NCI-H2227 treated with DMSO at 0.1 percent for 48 hours (cell line): ENCODE data around the gene HEBP1.
"Not testable (repeated sequence)": the region's sequence is repeated elsewhere in the genome, so short reads cannot be mapped to it uniquely, and the experiment has no call there.

Source experiments
- DNase-seq: peaks from one replicate; lab custom pipeline; 2025; lab: John Stamatoyannopoulos, UW

HEBP1 gene, protein sequence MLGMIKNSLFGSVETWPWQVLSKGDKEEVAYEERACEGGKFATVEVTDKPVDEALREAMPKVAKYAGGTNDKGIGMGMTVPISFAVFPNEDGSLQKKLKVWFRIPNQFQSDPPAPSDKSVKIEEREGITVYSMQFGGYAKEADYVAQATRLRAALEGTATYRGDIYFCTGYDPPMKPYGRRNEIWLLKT

DNA sequence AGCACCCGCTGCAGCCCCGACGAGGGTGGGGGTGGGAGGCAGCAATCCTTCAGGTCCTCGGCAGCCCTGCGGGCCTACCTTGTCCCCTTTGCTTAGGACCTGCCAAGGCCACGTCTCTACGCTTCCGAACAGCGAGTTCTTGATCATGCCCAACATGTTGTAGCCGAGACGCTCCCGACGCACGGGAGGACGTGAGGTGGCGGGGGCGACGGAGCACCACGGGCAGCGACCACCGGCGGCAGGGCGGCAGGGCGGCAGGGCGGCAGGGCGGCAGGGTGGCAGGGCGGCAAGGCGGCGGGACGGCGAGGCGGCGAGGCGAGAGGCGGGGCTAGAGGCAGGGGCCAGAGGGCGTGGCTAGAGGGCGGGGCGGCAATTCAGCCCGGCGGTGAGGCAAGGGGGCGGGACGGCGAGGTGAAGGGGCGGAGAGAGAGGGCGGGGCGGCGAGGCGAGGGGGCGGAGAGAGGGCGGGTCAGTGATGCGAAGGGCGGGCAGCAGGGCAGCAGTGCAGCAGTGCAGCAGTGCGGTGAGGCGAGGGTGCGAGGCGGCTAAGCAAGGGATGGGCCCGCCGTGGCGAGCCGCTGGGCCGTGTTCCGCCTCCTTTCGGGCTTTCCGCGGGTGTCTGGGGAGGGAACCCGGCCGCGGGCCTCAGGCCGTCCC is at the start of gene HEBP1:
Gene HEBP1 (minus strand): TSS at position 307 of the 657 bp plus-strand sequence. CDS start 151 bp downstream, at position 156.
- DNase-seq: peak; percentile 76

DNA sequence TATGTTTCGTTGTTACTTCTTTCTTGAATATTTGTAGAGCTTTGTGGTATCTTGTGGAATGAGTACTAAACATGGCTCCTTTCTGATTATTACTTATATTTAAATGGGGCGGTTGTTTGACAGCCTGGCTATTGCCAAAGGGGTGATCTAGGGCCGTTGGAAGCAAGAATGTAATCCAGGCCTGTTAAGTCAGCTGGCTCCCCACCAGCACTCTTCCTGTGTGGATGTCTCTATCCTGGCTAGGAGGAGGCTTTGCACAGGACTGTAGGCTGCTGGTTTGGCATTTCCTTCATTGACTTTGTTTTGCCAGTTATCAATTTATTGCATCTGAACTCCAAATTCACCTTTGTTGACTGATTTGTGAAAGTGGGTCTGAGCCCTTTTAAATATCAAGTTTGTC is 49.8 kb upstream of the HEBP1 start:
- no peak for DNase-seq

DNA sequence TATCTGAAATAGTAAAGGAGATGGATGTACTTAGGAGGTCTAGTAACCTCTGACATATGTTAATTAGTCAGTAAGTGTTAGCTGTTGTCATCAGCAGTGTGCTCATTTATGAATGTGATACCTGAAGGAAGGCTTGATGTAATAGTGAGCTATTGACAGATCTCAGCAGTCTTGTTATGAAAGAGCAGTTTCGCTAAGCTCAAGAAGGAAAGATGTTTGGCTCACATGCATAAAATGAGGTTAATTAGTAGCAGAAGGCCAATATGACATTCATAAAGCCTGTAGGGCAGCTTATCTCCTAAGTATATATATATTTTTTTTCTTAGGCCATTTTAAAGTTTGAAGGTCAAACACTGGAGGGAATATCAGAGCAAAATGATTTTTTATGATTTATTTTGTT is 46.9 kb upstream of the HEBP1 start:
- no peak for DNase-seq

DNA sequence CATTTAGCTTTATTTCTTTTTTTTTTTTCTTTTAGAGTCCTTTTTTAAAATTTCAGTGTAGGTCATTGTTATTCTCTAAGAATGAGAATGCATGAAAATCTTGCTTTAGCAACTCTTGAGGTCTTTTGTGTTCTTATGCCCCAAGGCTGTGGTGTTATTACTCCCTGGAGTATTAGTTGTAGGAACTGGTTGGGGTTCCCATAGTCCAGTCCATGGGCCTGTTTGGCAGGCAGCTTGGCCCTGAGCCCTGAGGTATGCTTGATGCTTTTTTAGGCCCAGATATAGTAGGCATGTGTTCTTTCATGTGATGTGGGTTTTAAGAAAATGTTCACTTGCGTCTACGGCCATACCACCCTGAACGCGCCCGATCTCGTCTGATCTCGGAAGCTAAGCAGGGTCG is 45.8 kb upstream of the HEBP1 start:
- no peak for DNase-seq

DNA sequence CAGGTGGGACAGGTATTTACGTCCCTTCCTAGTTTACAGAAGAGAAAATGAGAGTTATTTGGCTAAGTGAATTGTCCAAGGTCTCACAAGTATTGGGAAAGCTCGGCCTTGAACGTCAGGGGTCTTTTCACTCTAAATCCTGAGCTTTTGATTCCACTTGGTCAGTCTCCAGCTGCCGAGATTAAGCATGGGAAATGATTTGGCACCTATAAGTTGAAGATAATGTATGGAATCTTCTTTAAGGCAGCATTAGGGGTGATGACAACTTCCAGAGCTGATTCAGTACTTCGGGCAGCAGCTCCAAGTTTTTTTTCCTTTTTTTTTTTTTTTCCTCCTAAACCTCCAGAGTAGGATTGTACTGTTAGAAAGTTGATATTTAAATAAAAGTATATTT is 44.8 kb upstream of the HEBP1 start:
- no peak for DNase-seq

DNA sequence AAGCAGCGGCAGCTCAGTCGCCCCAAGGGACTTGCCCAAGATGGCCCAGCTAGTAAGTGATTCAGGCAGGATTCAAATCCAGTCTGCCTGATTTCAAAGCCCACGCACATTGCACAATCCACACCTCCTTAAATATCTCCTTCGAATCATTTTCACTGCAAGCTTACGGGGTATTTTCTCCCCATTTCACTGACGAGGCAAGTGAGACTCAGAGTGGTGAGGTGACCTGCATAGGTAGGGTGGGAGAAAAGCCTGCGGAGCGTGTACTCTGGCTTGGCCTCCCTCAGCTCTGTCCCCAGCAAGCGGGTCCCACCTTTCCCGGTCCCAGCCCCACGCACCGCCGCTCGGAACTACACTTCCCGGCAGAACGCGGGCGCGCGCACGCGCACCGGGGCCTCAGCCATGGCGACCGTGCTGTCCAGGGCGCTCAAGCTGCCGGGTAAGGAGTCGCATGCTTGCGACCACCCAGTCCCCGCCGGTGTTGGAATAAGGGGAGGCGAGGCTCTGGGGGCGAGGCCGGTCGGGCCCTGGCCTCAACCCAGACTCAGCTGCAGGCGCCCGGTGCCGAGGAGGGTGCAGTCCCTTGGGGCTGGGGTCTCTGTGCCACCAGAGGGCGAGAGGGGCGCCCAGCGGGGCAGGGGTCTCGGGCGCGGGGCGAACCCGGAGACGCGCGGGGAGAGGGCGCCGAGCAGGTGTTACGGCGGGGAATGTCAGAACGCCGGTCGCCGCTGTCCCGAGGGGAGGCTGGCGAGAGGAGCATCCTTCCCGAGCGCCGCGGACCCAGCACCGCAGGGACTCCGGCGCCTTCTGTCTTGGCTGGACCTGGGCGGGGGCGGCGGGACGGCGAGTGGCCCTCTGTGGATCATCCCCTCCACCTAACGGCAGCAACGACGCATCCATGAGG is 44.2 kb upstream of the HEBP1 start, which contains the start of gene FAM234B:
Gene FAM234B (plus strand): TSS at position 380 of the 904 bp plus-strand sequence. CDS start 23 bp downstream, at position 403.
- DNase-seq: peak; percentile 13

DNA sequence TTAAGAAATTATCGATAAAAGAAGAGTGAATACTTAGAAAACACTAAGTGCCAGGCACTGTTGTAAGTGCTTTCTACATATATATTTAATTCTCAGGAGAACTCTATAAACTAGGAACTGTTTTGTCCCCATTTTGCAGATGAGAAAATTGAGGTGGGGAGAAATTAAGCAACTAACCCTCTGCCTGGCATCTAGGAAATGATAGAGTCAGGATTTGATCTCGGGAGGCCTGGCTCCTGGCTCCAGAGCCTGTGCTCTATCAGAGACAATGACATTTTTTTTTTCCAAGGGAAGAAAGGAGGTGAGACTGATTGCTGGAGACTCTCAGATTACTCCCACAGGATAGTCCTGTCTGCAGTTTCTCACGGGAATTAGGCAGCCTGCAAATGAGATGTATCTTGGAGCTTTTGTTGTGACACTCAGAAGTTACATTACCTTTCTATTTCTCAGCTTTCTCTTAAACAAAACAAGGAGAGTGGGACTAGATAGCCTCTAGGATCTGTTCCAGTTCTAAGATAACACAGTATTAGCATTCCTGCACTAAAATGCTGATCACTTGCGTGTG is 42.7 kb upstream of the HEBP1 start:
- no peak for DNase-seq

DNA sequence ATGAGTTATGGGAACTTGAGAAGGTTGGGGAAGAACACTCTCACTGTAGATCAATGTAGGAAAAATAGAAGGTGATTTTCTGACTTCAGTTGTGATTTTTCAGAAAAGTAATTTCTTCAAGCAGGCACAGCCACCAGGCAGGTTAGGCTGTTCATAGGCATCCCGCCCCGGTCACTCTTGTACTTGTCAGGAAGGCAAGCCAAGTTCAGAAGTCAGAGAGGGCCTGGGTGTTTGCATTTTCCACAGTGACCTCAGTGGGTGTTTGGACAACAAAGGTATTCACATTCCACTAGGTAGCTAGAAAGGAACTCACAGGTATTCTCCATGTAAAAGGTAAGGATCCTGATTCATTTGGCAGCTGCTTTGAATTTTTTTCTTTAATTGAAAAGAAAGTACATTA is 41.2 kb upstream of the HEBP1 start:
- no peak for DNase-seq

DNA sequence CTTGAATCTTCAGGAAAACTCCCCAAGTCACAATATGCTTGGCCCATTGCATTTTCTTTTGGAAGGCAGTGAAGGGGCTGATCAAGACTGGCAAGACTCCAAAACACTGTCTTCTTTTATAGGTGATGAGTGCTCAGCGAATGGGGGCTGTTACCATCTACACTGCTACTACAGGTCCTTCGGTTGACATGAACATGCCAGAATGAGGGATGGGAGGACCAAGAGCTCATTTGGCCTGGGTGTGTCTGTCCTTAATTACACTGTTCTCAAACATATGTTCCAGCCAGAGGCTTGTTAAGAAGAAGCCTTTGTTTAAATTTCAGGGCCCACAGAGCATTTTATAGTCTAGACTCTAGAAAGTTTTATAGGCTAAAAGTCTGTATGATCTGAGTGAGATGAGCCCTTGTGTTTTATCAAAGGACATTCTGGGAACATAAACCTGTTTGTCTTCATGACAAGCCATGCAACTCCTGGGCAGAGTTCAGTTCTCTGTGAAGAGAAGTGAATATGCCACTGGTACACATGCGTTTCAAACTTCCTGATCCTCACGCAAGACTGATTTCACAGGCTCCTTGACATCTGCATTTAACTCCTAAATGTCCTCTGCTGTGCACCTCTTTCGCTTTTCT is 39.4 kb upstream of the HEBP1 start:
- DNase-seq: no peak

DNA sequence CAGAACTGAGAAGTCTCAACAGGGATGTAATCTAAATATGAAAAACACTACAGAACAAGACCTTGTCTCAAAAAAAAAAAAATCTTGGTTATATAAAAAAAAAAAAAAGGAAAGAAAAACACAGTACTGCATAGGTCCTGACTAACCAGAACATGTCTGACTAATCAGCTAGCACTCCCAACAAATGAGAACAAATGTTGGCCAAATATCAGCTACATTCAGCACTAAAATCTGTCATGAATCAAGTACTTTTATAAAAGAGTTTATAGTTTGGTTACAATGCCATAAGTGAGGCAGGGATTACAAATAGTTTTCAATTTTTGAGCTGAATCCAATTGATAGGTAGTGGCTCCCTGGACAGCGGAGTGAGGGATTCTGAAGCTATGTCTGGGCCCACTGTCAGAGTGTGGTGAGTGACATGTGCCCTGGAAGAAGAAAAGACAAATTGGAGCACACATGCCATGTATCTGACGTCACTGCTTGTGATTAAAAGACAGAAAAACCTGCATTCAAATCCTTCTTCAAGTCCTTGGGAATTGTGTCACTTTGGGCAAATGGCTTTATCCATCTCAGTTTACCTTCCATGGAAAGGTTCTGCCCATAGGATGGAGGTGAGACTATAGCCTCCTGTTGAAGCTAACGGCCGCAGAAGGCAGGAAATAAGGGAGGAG is 38.6 kb upstream of the HEBP1 start:
- no peak for DNase-seq

DNA sequence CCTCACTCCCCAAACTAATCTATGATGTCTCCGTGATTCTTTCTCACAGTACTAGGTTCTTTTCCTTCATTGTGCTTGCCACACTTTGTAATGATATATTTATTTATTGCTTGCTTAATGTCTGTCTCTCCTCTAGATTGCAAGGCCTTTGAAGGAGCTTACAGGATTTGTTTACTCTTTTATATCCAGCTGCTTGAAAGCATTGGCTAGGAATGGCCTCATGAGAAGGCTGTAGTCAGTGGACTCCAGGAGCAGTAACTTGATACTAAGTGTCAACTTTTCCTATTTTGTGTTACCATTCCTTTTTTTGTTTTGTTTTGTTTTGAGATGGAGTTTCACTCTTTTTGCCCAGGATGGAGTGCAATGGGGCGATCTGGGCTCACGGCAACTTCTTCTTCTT is 36.8 kb upstream of the HEBP1 start:
- no peak for DNase-seq

DNA sequence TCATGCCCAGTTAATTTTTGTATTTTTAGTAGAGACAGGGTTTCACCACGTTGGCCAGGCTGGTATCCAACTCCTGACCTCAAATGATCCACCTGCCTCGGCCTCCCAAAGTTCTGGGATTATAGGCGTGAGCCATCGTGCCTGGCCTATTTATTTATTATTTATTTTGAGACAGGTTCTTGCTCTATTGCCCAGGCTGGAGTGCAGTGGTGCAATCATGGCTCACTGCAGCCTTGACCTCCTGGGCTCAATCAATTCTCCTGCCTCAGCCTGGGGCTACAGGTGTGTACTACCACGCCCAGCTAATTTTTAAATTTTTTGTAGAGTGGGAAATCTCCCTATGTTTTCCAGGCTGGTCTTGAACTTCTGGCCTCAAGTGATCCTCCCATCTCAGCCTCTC is 35.3 kb upstream of the HEBP1 start:
- DNase-seq: not testable (repeated sequence)

DNA sequence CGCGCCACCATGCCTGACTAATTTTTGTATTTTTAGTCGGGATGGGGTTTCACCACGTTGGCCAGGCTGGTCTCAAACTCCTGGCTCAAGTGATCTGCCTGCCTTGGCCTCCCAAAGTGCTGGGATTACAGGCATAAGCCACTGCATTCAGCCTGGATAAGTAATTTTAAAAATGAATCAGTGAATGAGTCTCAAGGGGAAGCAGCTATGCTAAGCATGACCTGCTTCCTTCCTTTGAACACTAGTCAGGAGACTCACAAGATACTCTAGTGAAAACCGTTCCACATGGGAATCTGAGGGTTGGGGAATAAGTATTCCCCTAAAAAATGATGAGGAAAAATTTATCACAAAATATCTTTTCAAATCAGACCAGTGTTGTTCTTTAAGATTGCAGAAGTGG is 33.4 kb upstream of the HEBP1 start:
- DNase-seq: no peak

DNA sequence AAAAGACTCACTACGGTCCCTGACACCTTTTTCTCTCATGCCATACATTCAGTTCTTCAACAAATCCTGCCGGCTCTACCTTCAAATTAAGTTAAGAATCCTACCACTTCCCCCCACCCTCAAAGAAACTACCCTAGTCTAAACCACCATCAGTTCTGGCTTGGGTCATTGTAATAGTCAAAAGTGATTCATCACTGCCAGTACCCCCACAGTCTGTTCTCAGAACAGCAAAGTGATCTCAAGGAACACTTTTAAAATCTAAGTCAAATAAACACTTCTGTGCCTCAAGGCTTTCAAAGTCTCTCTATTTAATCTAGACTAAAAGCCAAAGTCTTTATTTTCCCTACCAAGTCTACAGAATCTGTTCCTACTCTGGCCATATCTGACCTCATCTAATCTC is 32.1 kb upstream of the HEBP1 start:
- DNase-seq: no peak

DNA sequence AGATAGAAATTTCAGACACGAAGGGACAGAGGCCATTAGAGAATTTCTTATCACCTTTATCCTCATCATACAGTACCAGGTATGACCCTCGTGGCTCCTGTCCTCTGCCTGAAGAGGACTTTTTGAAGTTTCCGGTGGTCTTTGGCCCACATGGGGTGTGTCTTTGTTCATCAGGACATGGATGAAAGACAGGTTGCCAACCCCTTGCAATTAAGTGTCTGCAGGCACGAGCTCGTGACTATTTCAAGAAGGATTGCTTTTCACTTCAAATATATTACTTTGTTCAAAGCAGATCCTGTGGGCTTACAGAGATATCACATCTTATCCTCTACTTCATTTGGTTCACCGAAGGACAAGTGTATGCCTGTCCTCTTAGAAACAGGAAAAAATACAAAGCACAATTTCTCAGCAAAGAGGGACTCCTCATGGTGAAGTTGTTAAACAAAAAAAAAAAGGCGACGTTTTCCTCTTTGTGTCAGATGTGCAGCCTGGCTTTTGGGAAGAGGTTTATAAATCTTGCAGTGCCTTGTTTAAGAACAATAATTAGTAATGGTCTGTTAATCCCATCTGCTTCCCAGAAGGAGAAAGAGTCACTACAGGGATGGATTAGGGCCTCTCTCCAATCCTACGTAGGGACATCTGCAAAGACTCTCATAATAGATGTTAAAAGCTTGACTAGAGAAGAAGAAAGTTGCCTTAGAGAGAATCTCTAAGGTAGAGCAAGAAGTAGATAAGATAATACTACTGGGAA is 30.7 kb upstream of the HEBP1 start:
- DNase-seq: no peak

DNA sequence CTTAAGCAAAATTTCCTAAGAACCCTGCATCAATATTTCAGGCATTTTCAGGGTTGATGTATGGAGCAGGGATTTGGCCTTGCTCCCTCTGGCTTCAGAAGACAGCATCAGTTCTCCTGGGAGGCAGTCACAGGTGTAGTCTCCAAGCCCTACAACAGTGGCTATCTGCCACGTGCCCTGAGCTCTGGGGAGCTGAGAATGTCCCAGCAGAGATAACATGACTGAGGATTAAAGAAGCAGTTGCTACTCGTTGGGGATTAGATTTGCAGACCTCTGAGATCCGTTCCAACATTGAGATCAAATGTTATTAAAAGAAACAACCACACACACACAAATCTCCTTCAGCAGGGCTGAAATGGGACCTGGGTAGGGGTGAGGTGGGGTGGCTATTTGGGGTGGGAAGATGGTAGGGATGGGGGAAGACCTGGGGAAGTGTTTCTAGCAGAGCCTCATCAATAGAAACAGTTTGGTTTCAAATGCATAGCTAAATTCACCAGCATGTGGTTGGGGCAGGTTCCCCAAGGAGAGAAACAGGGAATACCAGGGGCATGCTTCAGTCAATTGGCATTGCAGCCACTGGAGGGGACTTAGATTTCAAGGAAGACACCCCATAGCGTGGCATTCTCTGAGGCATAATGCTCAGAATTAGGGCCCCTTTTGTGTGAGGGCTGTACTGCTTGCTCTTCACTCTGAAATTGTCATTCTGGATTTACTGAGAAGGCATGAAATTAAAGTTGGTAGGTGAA is 28.9 kb upstream of the HEBP1 start:
- no peak for DNase-seq

DNA sequence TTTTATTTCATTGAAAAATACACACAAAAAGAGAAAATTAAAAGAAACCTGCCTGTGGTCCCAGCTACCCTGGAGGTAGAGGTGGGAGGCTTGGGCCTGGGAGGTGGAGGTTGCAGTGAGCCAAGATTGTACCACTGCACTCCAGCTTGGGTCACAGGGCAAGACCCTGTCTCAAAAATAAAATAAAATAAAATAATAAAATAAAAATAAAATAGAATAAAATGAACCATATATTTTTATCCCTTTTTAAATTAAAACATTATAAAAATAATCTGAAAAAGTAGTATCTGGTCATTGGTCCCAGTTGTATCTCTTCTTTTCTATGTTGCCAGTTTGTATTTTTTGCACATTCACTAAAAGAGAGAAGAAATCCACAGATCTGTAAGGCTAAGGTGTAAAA is 27.4 kb upstream of the HEBP1 start:
- no peak for DNase-seq

DNA sequence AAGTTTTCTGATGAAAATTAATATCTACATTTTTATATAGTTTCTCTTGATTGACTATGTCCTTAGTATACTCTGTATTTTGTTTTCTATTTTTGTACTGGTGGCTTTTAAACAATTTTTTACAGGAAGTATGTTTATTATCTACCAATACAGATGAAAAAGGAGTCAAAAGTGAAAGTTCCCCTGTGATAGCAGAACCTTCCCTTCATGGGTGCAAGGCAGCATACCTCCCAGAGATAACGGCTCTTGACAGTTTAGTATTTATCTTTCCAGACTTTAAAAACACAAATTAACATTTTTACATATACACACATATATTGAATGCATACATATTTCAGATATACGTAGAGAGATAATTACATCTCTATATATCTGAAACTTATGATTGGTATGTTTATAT is 27.0 kb upstream of the HEBP1 start:
- no peak for DNase-seq

DNA sequence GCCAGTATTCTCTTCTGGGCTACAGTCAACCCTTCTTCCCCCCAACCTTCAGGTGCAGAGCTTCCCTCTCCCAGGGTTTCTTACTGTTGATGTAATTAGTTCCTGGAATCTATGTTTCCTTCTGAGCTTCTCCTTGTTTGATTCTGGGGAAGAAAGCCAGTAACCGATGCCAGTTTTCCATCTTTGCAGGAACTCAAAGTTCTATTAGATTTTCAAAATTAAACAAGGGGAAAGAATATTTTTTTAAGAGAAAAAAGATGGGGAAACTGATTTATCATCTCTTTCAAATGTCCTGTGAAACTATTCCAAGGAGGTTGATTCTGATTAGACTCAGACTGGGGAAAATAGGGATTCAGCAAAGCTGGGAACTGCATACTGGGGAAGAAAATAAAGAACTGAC is 26.2 kb upstream of the HEBP1 start:
- DNase-seq: no peak

DNA sequence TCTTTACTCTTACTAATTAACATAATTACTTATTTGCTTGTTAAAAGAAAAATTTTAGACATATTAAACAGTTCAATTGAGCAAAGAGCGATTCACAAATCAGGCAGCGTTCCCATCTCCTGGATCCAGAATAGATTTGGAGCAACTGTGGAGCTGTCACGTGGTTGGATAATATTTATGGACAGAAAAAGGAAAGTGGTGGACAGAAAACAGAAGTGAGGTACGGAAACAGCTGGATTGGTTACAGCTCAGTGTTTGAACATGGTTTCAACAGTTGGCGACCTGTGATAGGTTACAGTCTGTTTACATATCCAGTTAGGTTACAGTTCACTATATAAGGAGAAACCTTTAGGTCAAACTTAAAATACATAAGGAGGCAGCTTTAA is 24.5 kb upstream of the HEBP1 start:
- no peak for DNase-seq
